Sciatic nerve (tissue), 2 donors: Measurements from ENCODE around the gene MEF2B. TPM values are rescaled to one million over a fixed set of nuclear protein-coding genes. Genes with fewer than 3 reads are reported as not detected.
"Not testable (repeated sequence)": the region's sequence is repeated elsewhere in the genome, so short reads cannot be mapped to it uniquely, and the experiment has no call there.

Experiments
- ATAC-seq: fragments of 200-7000 bp; cut with Tn5 transposase; one replicate; pipeline ENCODE4 v1.9.1; 2020; ENCODE audit warnings: mild to moderate bottlenecking, moderate library complexity
- DNase-seq: peaks from one replicate; pipeline ENCODE4 v3.0.0-alpha.2; 2020; ENCODE audit warnings: low spot score
- intact Hi-C: fragments of 100-400 bp; cut with DNase I; formaldehyde crosslinking; loops from one replicate; pipeline ENCODE4 v1.14.2; 2022
- total RNA-seq: library from RNA; stranded (reverse); fragmentation: NEBNext Ultra II Directional; extraction: Animal tissue kit (Norgen Biotek cat#: 25700); gene quantifications from one replicate; pipeline ENCODE4 v1.2.1, GENCODE V29; 2021
- donor health status: DM: no; HTN: no; CAD: no.
- donor health status: DM: no; HTN: no; CAD: no.

The MEF2B gene
- total RNA-seq, 1 donor from 2014 or later, result 4.7 TPM

- no peak for ATAC-seq
- DNase-seq, result no peak
- intact Hi-C loops, result no loop called here
Measured at GRCh38 chr19:19162495-19162894, 7.6 kb downstream of the MEF2B start.

DNA sequence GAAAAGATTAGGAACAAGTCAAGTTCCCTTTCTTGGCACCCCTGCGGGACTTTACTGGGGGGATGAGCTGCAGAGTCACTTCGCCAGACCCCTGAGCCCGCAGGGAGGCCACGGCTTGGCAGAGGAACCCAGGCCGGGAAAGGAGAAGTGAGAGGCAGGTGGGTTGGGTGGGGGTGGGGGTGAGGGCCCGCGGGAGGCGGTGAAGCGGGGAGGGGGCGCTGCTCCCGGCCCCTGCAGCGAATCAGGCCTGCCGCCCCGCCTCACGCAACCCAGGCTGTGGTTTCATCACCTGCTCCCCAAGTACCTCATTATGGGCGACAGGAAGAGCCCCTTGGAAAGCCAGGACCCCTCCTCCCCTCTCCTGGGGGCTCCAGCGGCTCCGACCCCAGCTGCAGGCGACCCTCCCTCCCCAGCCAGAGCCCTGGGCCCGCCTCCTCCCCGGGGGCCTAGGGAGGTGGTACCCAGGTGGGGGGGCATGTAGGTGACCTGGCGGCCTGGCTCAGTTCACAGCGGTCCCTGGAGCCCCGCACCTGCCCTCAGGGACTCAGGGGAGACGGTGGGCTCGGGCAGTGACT lies 9.5 kb downstream of the MEF2B start:
- DNase-seq (no peak), ATAC-seq (no peak)
- intact Hi-C loops, result loop anchor here (1.0 kb wide), 1 partner anchor 38 kb away; no protein-coding TSS in a partner anchor

GRCh38 chr19:19159534-19159933 lies 10.5 kb downstream of the MEF2B start:
- ATAC-seq (no peak), DNase-seq (no peak)
- intact Hi-C loops, result no loop called here

GRCh38 chr19:19157808-19158207 lies 12.3 kb downstream of the MEF2B start:
- DNase-seq (no peak), ATAC-seq (no peak)
- intact Hi-C loops, result no loop called here

GRCh38 chr19:19155495-19156219 lies 14.4 kb downstream of the MEF2B start:
- DNase-seq (no peak), ATAC-seq (no peak)
- intact Hi-C loops, result no loop called here

- DNase-seq (no peak), ATAC-seq (no peak)
- intact Hi-C loops, result no loop called here
Measured at GRCh38 chr19:19154768-19155494, 15.1 kb downstream of the MEF2B start.

- ATAC-seq (no peak), DNase-seq (no peak)
- intact Hi-C loops, result no loop called here
Measured at GRCh38 chr19:19152668-19153384, 17.2 kb downstream of the MEF2B start.

DNA sequence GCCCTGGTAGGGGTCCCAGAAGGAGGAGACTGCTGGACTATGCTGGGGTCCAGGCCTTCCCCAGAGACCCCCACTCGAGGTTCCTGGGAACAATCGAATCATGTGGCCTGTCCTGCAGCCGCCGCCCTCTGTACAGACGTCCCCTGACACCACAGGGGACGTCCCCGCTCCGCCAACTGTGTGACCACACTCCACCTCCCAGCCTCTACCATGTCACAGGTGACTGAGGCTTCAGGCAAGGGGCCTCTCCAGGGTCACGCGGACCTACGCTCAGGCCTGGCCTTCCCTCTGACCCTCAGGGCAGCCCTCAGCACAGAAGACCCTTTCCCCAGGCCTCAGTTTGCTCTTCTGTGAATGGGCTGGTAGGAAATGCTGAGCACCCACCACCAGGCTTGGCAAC lies 18.6 kb downstream of the MEF2B start:
- intact Hi-C loops, result no loop called here
- ATAC-seq, result no peak
- no peak for DNase-seq

DNA sequence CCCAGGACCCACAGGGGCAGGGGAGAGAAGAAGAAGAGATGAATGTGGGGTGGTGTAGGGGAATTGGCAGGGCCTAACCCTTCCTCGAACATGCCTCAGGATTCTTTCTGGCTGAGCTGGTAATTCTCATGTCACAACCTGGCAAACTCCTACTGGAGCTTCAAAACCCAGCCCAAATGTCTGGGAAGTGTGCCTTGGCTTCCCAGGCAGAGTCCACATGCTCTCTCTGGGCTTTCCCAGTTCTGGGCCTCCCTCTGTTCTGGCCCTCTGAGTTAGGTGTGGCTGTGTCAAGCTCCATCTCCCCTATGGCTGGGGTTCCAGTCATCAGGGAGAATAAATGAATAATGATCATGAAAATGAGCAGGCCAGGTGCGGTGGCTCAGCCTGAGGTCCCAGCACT lies 20.6 kb downstream of the MEF2B start:
- no peak for DNase-seq
- ATAC-seq, result no peak
- intact Hi-C loops, result loop anchor here (5.0 kb wide), 1 partner anchor 193 kb away; no protein-coding TSS in a partner anchor

GRCh38 chr19:19148504-19148903 lies 21.6 kb downstream of the MEF2B start:
- not testable (repeated sequence) for ATAC-seq
- intact Hi-C loops, result loop anchor here (5.0 kb wide), 1 partner anchor 194 kb away; no protein-coding TSS in a partner anchor

DNA sequence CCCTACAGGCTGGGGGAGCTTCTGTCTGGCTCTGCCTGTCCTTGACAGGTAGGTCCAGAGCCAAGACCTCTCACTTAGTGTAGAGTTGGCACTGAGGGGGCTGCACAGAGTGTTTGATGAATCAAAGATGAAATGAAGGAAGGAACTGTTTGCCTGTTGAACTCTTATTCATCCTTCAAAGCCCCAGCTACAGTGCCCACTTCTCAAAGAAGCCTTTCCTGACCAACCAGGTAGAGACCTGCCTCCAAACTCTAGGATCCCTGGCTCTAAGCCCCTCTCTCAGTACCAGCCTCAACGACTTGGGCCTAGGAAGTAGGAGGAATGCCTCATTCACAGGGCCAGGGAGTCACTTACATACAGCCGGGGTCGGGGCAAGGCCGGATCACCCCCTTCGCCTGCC lies 22.7 kb downstream of the MEF2B start:
- DNase-seq, result no peak
- no peak for ATAC-seq
- intact Hi-C loops, result loop anchor here (5.0 kb wide), 1 partner anchor 195 kb away; no protein-coding TSS in a partner anchor

More at GRCh38 chr19:19148504-19148903, 21.6 kb downstream of the MEF2B start:
- DNase-seq, result not testable (repeated sequence)

DNA sequence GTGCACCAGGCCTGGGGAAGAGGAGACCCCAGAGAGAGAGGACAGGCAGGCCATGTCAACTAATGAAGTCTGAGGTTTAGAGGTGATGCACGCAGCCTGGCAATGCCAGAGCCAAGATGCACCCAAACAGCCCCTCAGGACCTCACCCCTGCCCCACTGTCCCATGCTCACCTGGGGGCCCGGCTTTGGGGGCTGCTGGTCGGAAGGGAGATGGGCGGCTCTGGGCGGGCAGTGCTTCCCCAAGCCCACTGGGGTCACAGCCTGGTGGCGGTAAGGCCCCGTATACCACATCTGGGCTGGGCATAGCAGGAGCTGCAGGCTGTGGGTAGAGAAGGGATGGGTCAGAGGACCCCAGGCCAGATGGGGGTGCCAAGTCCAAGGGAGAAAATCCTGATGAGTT lies 23.2 kb downstream of the MEF2B start:
- DNase-seq, result no peak
- no peak for ATAC-seq
- intact Hi-C loops, result loop anchor here (5.0 kb wide), 1 partner anchor 195 kb away; no protein-coding TSS in a partner anchor

DNA sequence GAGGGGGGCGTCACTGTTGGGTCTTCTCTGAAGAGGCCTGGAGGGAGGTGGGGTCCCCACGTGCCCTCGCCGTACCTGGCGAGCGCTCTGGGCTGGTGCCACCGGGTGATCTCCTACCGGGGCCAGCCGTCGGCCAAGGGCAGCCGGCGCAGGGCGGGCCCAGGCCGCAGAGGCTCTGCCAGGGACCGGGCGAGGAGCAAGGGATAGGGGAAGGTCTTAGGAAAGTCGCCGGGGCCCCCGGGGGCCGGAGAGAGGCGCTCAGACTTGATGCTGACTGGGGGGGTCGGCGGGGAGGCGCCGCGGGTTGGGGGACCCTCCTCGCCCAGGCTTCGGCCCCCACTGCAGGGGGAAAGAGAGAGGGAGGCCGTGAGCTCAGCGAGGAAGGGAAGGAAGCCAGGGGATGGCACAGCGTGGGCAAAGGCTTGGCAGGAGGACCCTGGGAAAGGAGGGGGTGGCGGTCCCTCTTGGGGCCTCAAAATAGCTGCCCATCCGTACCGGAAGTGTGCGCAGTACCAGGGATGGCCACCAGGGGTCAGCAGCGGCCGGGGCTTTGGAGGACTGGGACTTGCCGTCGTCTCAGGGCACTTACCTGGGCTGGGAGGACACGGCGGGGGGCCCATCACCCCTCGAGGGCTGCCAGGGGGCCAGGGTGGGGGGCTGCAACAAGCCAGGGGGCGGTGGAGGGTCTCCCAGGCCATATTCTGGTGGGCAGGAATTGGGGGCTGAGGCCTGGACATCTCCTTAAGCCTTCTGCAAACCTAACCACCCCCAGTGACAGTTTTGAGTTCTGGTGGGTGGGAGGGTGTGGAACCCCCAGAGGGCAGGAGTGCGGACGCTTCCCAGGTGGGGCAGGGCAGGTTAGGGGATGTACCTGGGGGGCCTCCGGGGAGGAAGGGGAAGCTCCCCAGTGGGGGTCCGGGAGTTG lies 24.1 kb downstream of the MEF2B start:
- peak; percentile 91 for DNase-seq
- ATAC-seq, result peak; percentile 76
- intact Hi-C loops, result loop anchor here (5.0 kb wide), 1 partner anchor 196 kb away; no protein-coding TSS in a partner anchor

DNA sequence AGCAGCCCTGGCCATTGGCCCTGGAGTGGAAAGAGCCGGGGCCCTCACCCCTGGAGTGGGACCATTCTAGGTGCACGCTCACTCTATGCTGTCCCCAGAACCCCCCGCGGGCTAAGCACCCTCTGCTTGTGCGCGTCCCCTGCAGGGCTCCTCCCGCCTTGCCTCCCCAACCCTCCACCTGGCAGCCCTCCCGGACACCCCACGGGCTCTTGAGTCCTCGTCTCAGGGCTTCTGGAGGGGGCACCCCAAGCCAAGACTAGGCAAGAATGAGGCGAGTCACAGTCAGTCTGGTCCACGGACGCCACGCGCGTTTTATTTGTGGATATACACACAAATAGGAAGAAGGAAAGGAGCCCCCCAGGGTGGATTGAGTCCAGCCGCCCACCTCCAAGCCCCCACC lies 24.8 kb downstream of the MEF2B start:
- intact Hi-C loops, result loop anchor here (5.0 kb wide), 1 partner anchor 197 kb away; no protein-coding TSS in a partner anchor
- ATAC-seq (no peak), DNase-seq (no peak)

DNA sequence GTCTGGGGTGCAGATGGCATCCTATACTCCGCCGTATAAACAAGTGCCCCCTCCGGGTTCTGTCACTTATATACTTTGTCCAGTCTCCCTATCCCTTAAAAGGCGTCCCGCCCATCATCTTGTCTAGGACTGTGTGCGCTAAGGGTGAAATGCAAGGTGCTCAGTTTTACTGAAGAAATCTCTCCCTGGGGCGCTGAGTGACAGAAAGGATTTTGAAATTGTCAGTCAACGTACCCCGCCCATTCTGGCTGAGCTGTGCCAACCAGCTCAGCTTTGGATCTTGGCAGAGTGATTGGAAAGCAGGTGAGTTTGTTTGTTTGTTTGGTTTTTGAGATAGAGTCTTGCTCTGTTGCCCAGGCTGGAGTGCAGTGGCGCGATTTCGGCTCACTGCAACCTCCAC lies 27.7 kb downstream of the MEF2B start:
- no peak for ATAC-seq
- intact Hi-C loops, result no loop called here
- no peak for DNase-seq

DNA sequence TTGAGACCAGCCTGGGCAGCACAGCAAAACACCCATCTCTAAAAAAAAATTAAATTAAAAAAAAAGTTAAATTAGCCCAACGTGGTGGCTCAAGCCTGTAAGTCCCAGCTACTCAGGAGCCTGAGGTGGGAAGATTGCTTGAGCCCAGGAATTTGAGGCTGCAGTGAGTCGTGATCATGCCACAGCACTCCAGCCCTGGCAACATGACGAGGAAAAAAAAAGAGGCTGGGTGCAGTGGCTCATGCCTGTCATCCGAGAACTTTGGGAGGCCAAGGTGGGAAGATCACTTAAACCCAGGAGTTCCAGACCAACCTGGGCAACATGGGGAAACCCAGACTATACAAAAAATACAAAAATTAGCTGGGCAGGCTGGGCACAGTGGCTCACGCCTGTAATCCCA lies 29.6 kb downstream of the MEF2B start:
- DNase-seq, result no peak
- ATAC-seq, result no peak
- intact Hi-C loops, result no loop called here

- intact Hi-C loops, result no loop called here
- DNase-seq (no peak), ATAC-seq (no peak)
Measured at GRCh38 chr19:19139876-19140229, 30.2 kb downstream of the MEF2B start.
